ENCODE data around the gene SMG9. TPM values are rescaled to one million over a fixed set of nuclear protein-coding genes. Genes with fewer than 3 reads are reported as not detected.

The SMG9 gene
- polyA plus RNA-seq, 1 experiment = 9.2 TPM

DNA sequence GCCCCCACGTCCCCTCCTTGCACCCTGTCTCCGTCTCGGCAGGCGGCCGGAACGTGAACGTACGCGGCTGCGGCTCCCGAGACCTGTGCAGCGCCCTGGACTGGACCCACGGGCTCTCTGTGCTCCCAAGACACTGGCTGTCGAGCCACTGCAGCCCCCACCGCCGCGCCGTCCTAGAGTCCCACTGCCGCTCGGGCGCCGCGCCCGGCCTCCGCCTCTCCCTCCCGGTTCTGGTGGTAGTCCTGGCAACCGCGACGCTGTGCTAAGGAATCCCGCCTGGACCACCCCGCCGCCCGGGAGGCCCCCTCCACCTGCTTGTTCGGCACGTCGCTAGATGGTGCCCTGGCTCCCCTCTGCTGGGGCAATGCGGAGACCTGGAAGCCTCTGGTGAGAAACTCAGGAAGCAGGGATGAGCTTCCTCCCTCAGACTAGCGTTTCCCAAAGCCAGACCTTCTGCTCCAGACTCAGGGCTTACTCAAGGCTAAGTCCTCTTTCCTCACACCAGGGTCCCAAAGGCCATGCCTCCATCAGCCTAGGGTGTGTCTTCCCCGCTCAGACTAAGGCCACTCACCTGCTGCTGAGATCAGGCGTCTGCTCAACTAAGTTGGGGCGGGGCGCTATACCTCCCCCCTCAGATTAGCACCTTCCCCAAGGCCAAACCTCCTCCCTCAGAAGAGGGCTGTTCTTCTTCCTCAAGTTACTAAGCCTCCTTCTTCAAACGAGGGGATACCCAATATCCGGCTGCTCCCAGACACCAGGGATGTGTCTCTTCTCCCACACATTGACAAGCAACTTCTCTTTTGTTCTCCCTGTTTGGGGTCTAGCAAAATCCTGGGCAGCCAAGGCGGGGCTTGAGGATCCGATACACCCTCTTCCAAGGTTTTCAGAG lies 55.0 kb downstream of the SMG9 start:
- Histone ChIP-seq H3K9me3 (ENCODE audit: control insufficient read depth, insufficient read depth, low read length) (peaks cover 7% of the 10 kb centered on the region; the same call in 1 of the 2 replicates), H3K4me3 (ENCODE audit: low read depth, low read length) (peak overlapping the region; percentile 20; the same call in 1 of the 2 replicates), H3K27ac (ENCODE audit: low read depth, low read length) (peak overlapping the region; percentile 95), H3K27me3 (ENCODE audit: control insufficient read depth, insufficient read depth, low read length) (peaks cover 5% of the 10 kb centered on the region)
- ChIA-PET POLR2A (interaction anchor here (3.6 kb wide), 1 partner anchor 30 kb away, joined by 17 read pairs; the partner anchor contains the start of gene PLAUR), CTCF (no interaction called here)
- TF ChIP-seq, protein P1, sequence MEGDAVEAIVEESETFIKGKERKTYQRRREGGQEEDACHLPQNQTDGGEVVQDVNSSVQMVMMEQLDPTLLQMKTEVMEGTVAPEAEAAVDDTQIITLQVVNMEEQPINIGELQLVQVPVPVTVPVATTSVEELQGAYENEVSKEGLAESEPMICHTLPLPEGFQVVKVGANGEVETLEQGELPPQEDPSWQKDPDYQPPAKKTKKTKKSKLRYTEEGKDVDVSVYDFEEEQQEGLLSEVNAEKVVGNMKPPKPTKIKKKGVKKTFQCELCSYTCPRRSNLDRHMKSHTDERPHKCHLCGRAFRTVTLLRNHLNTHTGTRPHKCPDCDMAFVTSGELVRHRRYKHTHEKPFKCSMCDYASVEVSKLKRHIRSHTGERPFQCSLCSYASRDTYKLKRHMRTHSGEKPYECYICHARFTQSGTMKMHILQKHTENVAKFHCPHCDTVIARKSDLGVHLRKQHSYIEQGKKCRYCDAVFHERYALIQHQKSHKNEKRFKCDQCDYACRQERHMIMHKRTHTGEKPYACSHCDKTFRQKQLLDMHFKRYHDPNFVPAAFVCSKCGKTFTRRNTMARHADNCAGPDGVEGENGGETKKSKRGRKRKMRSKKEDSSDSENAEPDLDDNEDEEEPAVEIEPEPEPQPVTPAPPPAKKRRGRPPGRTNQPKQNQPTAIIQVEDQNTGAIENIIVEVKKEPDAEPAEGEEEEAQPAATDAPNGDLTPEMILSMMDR (IDR thresholded peaks at IDR 0.05; ENCODE audit: low read depth, low read length) = peak; percentile 13; the same call in 1 of the 2 replicates
- DNase-seq (ENCODE audit: low read depth, low spot score) = no peak

DNA sequence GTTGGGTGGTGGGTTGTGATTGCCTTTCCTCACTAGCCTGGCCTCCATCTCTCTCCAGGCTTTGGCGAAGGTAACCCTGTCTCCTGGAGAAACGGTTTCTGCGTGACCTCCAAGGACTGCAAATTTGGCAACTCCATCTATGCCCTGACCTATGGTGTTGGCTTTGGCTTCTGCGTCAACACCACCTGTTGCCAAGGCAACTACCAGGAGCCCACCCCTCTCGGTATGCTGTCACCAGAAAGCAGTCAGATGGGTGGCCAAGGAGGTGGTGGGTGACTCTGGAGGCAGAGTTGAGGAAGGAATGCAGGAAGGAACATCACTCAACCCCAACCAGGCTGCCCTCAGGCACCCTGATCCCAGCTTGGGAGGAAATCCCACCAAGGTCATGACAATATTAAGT lies 57.5 kb downstream of the SMG9 start:
- TF ChIP-seq, protein P1 (IDR thresholded peaks at IDR 0.05; ENCODE audit: low read depth, low read length) = no peak
- no peak for DNase-seq (ENCODE audit: low read depth, low spot score)
- H3K27ac ChIP-seq (ENCODE audit: low read depth, low read length) = no peak overlapping the region
- ChIA-PET CTCF (interaction anchor here (1.0 kb wide), 1 partner anchor 48 kb away, joined by 3 read pairs; no protein-coding TSS in a partner anchor), POLR2A (interaction anchor here (0.8 kb wide), 1 partner anchor 29 kb away, joined by 3 read pairs; no protein-coding TSS in a partner anchor)
- H3K4me3 ChIP-seq (ENCODE audit: low read depth, low read length) = no peak overlapping the region
- H3K27me3 ChIP-seq (ENCODE audit: control insufficient read depth, insufficient read depth, low read length) = peaks cover 4% of the 10 kb centered on the region
- H3K9me3 ChIP-seq (ENCODE audit: control insufficient read depth, insufficient read depth, low read length) = peaks cover 11% of the 10 kb centered on the region; the same call in 1 of the 2 replicates

GRCh38 chr19:43695985-43696704 lies 58.6 kb downstream of the SMG9 start:
- Histone ChIP-seq H3K9me3 (ENCODE audit: control insufficient read depth, insufficient read depth, low read length) (peaks cover 20% of the 10 kb centered on the region; the same call in 1 of the 2 replicates), H3K27ac (ENCODE audit: low read depth, low read length) (no peak overlapping the region), H3K27me3 (ENCODE audit: control insufficient read depth, insufficient read depth, low read length) (peaks cover 5% of the 10 kb centered on the region), H3K4me3 (ENCODE audit: low read depth, low read length) (no peak overlapping the region)
- ChIA-PET CTCF (no interaction called here), POLR2A (no interaction called here)
- DNase-seq (ENCODE audit: low read depth, low spot score) = no peak
- TF ChIP-seq, protein P1 (IDR thresholded peaks at IDR 0.05; ENCODE audit: low read depth, low read length) = no peak

GRCh38 chr19:43694553-43694952 lies 60.2 kb downstream of the SMG9 start:
- CTCF ChIA-PET = no interaction called here
- Histone ChIP-seq H3K4me3 (ENCODE audit: low read depth, low read length) (no peak overlapping the region), H3K27me3 (ENCODE audit: control insufficient read depth, insufficient read depth, low read length) (peaks cover 5% of the 10 kb centered on the region), H3K9me3 (ENCODE audit: control insufficient read depth, insufficient read depth, low read length) (peaks cover 20% of the 10 kb centered on the region; the same call in 1 of the 2 replicates), H3K27ac (ENCODE audit: low read depth, low read length) (no peak overlapping the region)
- TF ChIP-seq, protein P1 (IDR thresholded peaks at IDR 0.05; ENCODE audit: low read depth, low read length) = no peak
- POLR2A ChIA-PET = no interaction called here
- no peak for DNase-seq (ENCODE audit: low read depth, low spot score)
